MCF 10A (cell line): ENCODE measurements around the gene GYG2. TPM values are rescaled to one million over a fixed set of nuclear protein-coding genes. Genes with fewer than 3 reads are reported as not detected.

Experiments used
- BruUV-seq: library from RNA; stranded (reverse); fragments of 400-500 nt; replicated peaks from 2 replicates; lab custom pipeline; 2021; lab: Mats Ljungman, UMichigan
- CTCF ChIA-PET: fragments of 300-600 bp; sonication (Branson Sonifier 250); formaldehyde crosslinking; extraction: SDS; loops from one replicate; lab custom pipeline; 2021; ENCODE audit warnings: antibody characterized with exemption, inconsistent platforms; lab: Yijun Ruan, JAX
- POLR2A ChIA-PET: fragments of 300-600, 350-650 bp; sonication (Branson Sonifier 250); formaldehyde crosslinking; extraction: SDS; loops from one replicate; lab custom pipeline; 2020; ENCODE audit warnings: antibody characterized with exemption, inconsistent platforms; lab: Yijun Ruan, JAX
- DNase-seq: peaks from one replicate; pipeline ENCODE4 v3.0.0-alpha.2; 2018; ENCODE audit not compliant: unreplicated experiment
- H3K27ac Mint-ChIP-seq: one replicate; pipeline ENCODE4 v1.8.0; 2022; ENCODE audit warnings: mild to moderate bottlenecking, low read depth, mixed read lengths; ENCODE audit not compliant: unreplicated experiment
- H3K27me3 Mint-ChIP-seq: one replicate; pipeline ENCODE4 v1.8.0; 2022; ENCODE audit warnings: mixed read lengths; ENCODE audit not compliant: insufficient read depth, unreplicated experiment
- H3K36me3 Mint-ChIP-seq: one replicate; pipeline ENCODE4 v1.8.0; 2022; ENCODE audit warnings: mild to moderate bottlenecking, moderate library complexity, mixed read lengths; ENCODE audit not compliant: insufficient read depth, unreplicated experiment
- H3K4me1 Mint-ChIP-seq: one replicate; pipeline ENCODE4 v1.8.0; 2022; ENCODE audit warnings: mixed read lengths; ENCODE audit not compliant: insufficient read depth, unreplicated experiment
- H3K4me3 Mint-ChIP-seq: one replicate; pipeline ENCODE4 v1.8.0; 2022; ENCODE audit warnings: mild to moderate bottlenecking, moderate library complexity, mixed read lengths; ENCODE audit not compliant: unreplicated experiment
- H3K9me3 Mint-ChIP-seq: one replicate; pipeline ENCODE4 v1.8.0; 2022; ENCODE audit warnings: mixed read lengths; ENCODE audit not compliant: unreplicated experiment
- CTCF ChIP-seq: fragments of 200-600 bp; IDR thresholded peaks from one replicate; pipeline ENCODE4 v1.8.0; 2022; ENCODE audit warnings: antibody characterized with exemption, mild to moderate bottlenecking; ENCODE audit not compliant: unreplicated experiment
- intact Hi-C: fragments of 100-400 bp; cut with micrococcal nuclease; formaldehyde crosslinking; loops from 2 replicates; pipeline ENCODE4 v1.14.1; 2022
- total RNA-seq: library from RNA; stranded (reverse); gene quantifications from 2 replicates; pipeline ENCODE4 v1.2.3, GENCODE V29; 2022

The GYG2 gene
- total RNA-seq, 1 experiment from 2014 or later, result not detected

GRCh38 chrX:2908125-2908685 lies 79.5 kb downstream of the GYG2 start:
- H3K36me3 Mint-ChIP-seq, result peaks cover 5% of the 10 kb centered on the region
- BruUV-seq, result no TSS peak
- no peak overlapping the region for H3K4me3 Mint-ChIP-seq
- CTCF ChIA-PET, result interaction anchor here (0.7 kb wide), 1 partner anchor 210 kb away, joined by 4 read pairs; no protein-coding TSS in a partner anchor
- H3K27ac Mint-ChIP-seq, result no peak overlapping the region
- H3K4me1 Mint-ChIP-seq, result no peaks in the 10 kb centered on the region
- TF ChIP-seq CTCF, result no peak
- DNase-seq, result no peak
- peaks cover 1% of the 10 kb centered on the region for H3K9me3 Mint-ChIP-seq
- intact Hi-C loops, result no loop called here
- POLR2A ChIA-PET, result interaction anchor here (0.6 kb wide), 1 partner anchor 109 kb away, joined by 3 read pairs; no protein-coding TSS in a partner anchor
- H3K27me3 Mint-ChIP-seq, result peaks cover 5% of the 10 kb centered on the region

GRCh38 chrX:2910109-2910508 lies 81.4 kb downstream of the GYG2 start:
- intact Hi-C loops, result no loop called here
- CTCF ChIA-PET, result no interaction called here
- POLR2A ChIA-PET, result no interaction called here
- DNase-seq, result no peak
- no peaks in the 10 kb centered on the region for H3K9me3 Mint-ChIP-seq
- H3K4me3 Mint-ChIP-seq, result no peak overlapping the region
- H3K36me3 Mint-ChIP-seq, result peaks cover 5% of the 10 kb centered on the region
- no peak for TF ChIP-seq CTCF
- H3K27ac Mint-ChIP-seq, result no peak overlapping the region
- no TSS peak for BruUV-seq
- H3K27me3 Mint-ChIP-seq, result no peaks in the 10 kb centered on the region
- no peaks in the 10 kb centered on the region for H3K4me1 Mint-ChIP-seq

DNA sequence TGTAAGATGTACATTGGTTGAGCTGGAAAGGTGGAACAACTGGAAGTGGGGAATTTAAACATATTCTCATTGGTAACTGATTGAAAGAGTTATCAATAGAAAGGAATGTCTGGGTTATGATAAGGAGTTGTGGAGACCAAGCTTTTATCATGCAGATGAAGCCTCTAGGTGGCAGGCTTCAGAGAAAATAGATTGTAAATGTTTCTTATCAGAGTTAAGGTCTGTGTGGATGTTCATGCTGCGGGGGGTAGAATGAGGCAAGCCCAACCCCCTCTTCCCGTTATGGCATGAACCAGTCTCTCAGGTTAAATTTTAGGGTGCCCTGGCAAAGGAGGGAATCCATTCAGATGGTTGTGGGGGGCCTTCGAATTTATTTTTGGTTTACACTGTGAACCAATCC lies 84.4 kb downstream of the GYG2 start:
- BruUV-seq, result no TSS peak
- Mint-ChIP-seq H3K36me3 (peaks cover 11% of the 10 kb centered on the region), H3K4me3 (no peak overlapping the region), H3K9me3 (no peaks in the 10 kb centered on the region), H3K27me3 (no peaks in the 10 kb centered on the region), H3K4me1 (no peaks in the 10 kb centered on the region), H3K27ac (no peak overlapping the region)
- intact Hi-C loops, result no loop called here
- POLR2A ChIA-PET, result no interaction called here
- no peak for DNase-seq
- no peak for TF ChIP-seq CTCF
- CTCF ChIA-PET, result interaction anchor here (0.6 to 1.6 kb wide), 12 partner anchors 9 to 745 kb away, joined by 3 to 5 read pairs (median 3); no protein-coding TSS in a partner anchor

- no peaks in the 10 kb centered on the region for H3K9me3 Mint-ChIP-seq
- no peak overlapping the region for H3K4me3 Mint-ChIP-seq
- H3K36me3 Mint-ChIP-seq, result peaks cover 6% of the 10 kb centered on the region
- no peaks in the 10 kb centered on the region for H3K4me1 Mint-ChIP-seq
- POLR2A ChIA-PET, result no interaction called here
- CTCF ChIA-PET, result interaction anchor here (0.6 kb wide), 1 partner anchor 200 kb away, joined by 5 read pairs; no protein-coding TSS in a partner anchor
- no peak for TF ChIP-seq CTCF
- no peak for DNase-seq
- no peak overlapping the region for H3K27ac Mint-ChIP-seq
- intact Hi-C loops, result no loop called here
- peaks cover 11% of the 10 kb centered on the region for H3K27me3 Mint-ChIP-seq
- BruUV-seq, result no TSS peak
Measured at GRCh38 chrX:2917767-2918166, 89.0 kb downstream of the GYG2 start.
